CD8-positive, alpha-beta memory T cell (primary cell): ENCODE measurements around the gene SRD5A1. TPM values are rescaled to one million over a fixed set of nuclear protein-coding genes. Genes with fewer than 3 reads are reported as not detected.

Source experiments
- CTCF ChIA-PET: fragments of 350-600 bp; sonication (Branson Sonifier 250); formaldehyde crosslinking; loops from one replicate; lab custom pipeline; 2021; ENCODE audit warnings: antibody characterized with exemption; lab: Charles Lee
- POLR2A ChIA-PET: fragments of 350-600 bp; sonication (Branson Sonifier 250); formaldehyde crosslinking; loops from one replicate; lab custom pipeline; 2021; ENCODE audit warnings: antibody characterized with exemption; lab: Charles Lee
- DNase-seq, 5 donors: peaks; one replicate each; pipeline versions ENCODE4 v3.0.0 to v3.0.0-alpha.2; 2020 to 2022; ENCODE audit warnings: mixed read lengths in 1 of 5
- H3K27ac ChIP-seq: one replicate; pipeline ENCODE4 v1.7.0; 2013; ENCODE audit warnings: low read depth, mild to moderate bottlenecking, low read length, moderate library complexity
- H3K27me3 ChIP-seq: 2 replicates; pipeline ENCODE4 v1.7.0; 2013; ENCODE audit warnings: low read length, mild to moderate bottlenecking; ENCODE audit not compliant: insufficient read depth, poor library complexity, severe bottlenecking
- H3K36me3 ChIP-seq: 2 replicates; pipeline ENCODE4 v1.7.0; 2013; ENCODE audit warnings: mild to moderate bottlenecking, low read length, moderate library complexity; ENCODE audit not compliant: insufficient read depth
- H3K4me1 ChIP-seq: 2 replicates; pipeline ENCODE4 v1.7.0; 2013; ENCODE audit warnings: mild to moderate bottlenecking, low read length, moderate library complexity; ENCODE audit not compliant: insufficient read depth
- H3K4me3 ChIP-seq: 2 replicates; pipeline ENCODE4 v1.7.0; 2013; ENCODE audit warnings: mild to moderate bottlenecking, low read length
- H3K9me3 ChIP-seq: 2 replicates; pipeline ENCODE4 v1.7.0; 2013; ENCODE audit warnings: mild to moderate bottlenecking, low read length
- H3K27ac Mint-ChIP-seq, 8 donors: one replicate each; pipeline ENCODE4 v1.8.0; 2020 to 2021; ENCODE audit warnings: mixed read lengths in 8 of 8, mild to moderate bottlenecking in 6 of 8, inconsistent platforms in 3 of 8, moderate library complexity in 3 of 8
- H3K27me3 Mint-ChIP-seq, 2 donors: one replicate each; pipeline ENCODE4 v1.8.0; 2020 to 2021; ENCODE audit warnings: mixed read lengths in 2 of 2, mild to moderate bottlenecking in 1 of 2, moderate library complexity in 1 of 2
- H3K36me3 Mint-ChIP-seq, 3 donors: one replicate each; pipeline ENCODE4 v1.8.0; 2020 to 2021; ENCODE audit warnings: mixed read lengths in 3 of 3, inconsistent platforms in 1 of 3, mild to moderate bottlenecking in 1 of 3
- H3K4me1 Mint-ChIP-seq, 3 donors: one replicate each; pipeline ENCODE4 v1.8.0; 2020 to 2021; ENCODE audit warnings: mixed read lengths in 3 of 3, inconsistent platforms in 1 of 3, mild to moderate bottlenecking in 1 of 3
- H3K4me3 Mint-ChIP-seq, 7 donors: one replicate each; pipeline ENCODE4 v1.8.0; 2020 to 2021; ENCODE audit warnings: mixed read lengths in 7 of 7, mild to moderate bottlenecking in 6 of 7, moderate library complexity in 4 of 7, inconsistent platforms in 2 of 7
- H3K9me3 Mint-ChIP-seq, 5 donors: one replicate each; pipeline ENCODE4 v1.8.0; 2020 to 2022; ENCODE audit warnings: mixed read lengths in 5 of 5, mild to moderate bottlenecking in 3 of 5, moderate library complexity in 2 of 5, inconsistent platforms in 1 of 5
- polyA plus RNA-seq: library from polyadenylated mRNA; unstranded; fragments of 300-500 nt; fragmentation: Illumina TruSeq; gene quantifications from one replicate; pipeline ENCODE4 v1.2.3, GENCODE V29; 2021
- total RNA-seq, 2 experiments: library from RNA; stranded (reverse); gene quantifications; one replicate each; pipeline ENCODE4 v1.2.3, GENCODE V29; 2021

Gene SRD5A1
- total and polyA plus RNA-seq, 3 experiments from 2014 or later, result 7.2 to 17.1 (median 16.2) TPM

- H3K27ac Mint-ChIP-seq, result no peak overlapping the region
- no peaks in the 10 kb centered on the region for H3K9me3 Mint-ChIP-seq
- no peak for DNase-seq
- H3K4me1 Mint-ChIP-seq, result no peaks in the 10 kb centered on the region
- no peak overlapping the region for H3K4me3 ChIP-seq
- peaks cover 83% of the 10 kb centered on the region for H3K36me3 ChIP-seq
- no peaks in the 10 kb centered on the region for H3K9me3 ChIP-seq
- H3K27me3 ChIP-seq, result no peaks in the 10 kb centered on the region
- no peaks in the 10 kb centered on the region for H3K4me1 ChIP-seq
- no peak overlapping the region for H3K27ac ChIP-seq
- POLR2A ChIA-PET, result no interaction called here
- H3K4me3 Mint-ChIP-seq, result no peak overlapping the region
- peaks cover 12 to 93% (median 38%) of the 10 kb centered on the region in 3 donors for H3K36me3 Mint-ChIP-seq
- CTCF ChIA-PET, result no interaction called here
- no peaks in the 10 kb centered on the region for H3K27me3 Mint-ChIP-seq
Observed at GRCh38 chr5:6606884-6607558, 26.2 kb upstream of the SRD5A1 start.

- DNase-seq, result no peak
- Histone ChIP-seq H3K36me3 (peaks cover 83% of the 10 kb centered on the region), H3K27me3 (no peaks in the 10 kb centered on the region), H3K4me1 (no peaks in the 10 kb centered on the region), H3K9me3 (no peaks in the 10 kb centered on the region), H3K27ac (no peak overlapping the region), H3K4me3 (no peak overlapping the region)
- POLR2A ChIA-PET, result no interaction called here
- H3K27ac Mint-ChIP-seq, result no peak overlapping the region
- H3K9me3 Mint-ChIP-seq, result no peaks in the 10 kb centered on the region
- CTCF ChIA-PET, result no interaction called here
- H3K4me1 Mint-ChIP-seq, result no peaks in the 10 kb centered on the region
- no peak overlapping the region for H3K4me3 Mint-ChIP-seq
- no peaks in the 10 kb centered on the region for H3K27me3 Mint-ChIP-seq
- peaks cover 9 to 93% (median 35%) of the 10 kb centered on the region in 3 donors for H3K36me3 Mint-ChIP-seq
Observed at GRCh38 chr5:6607559-6607936, 25.7 kb upstream of the SRD5A1 start.

GRCh38 chr5:6608016-6608415, 25.2 kb upstream of the SRD5A1 start:
- Histone ChIP-seq H3K9me3 (no peaks in the 10 kb centered on the region), H3K4me1 (no peaks in the 10 kb centered on the region), H3K36me3 (peaks cover 83% of the 10 kb centered on the region), H3K27ac (no peak overlapping the region), H3K4me3 (no peak overlapping the region), H3K27me3 (no peaks in the 10 kb centered on the region)
- CTCF ChIA-PET, result no interaction called here
- Mint-ChIP-seq H3K27me3 (no peaks in the 10 kb centered on the region), H3K4me1 (peaks cover 0 to 4% (median 3%) of the 10 kb centered on the region in 3 donors), H3K36me3 (peaks cover 9 to 93% (median 37%) of the 10 kb centered on the region in 3 donors), H3K9me3 (no peaks in the 10 kb centered on the region), H3K4me3 (no peak overlapping the region), H3K27ac (no peak overlapping the region)
- DNase-seq, result no peak
- POLR2A ChIA-PET, result no interaction called here

GRCh38 chr5:6611334-6612256, 21.6 kb upstream of the SRD5A1 start:
- CTCF ChIA-PET, result no interaction called here
- Mint-ChIP-seq H3K27ac (no peak overlapping the region), H3K27me3 (peaks cover 0 to 2% of the 10 kb centered on the region in 2 donors), H3K4me1 (peaks cover 18 to 36% (median 32%) of the 10 kb centered on the region in 3 donors), H3K4me3 (no peak overlapping the region), H3K36me3 (peaks cover 18 to 95% (median 52%) of the 10 kb centered on the region in 3 donors), H3K9me3 (no peaks in the 10 kb centered on the region)
- DNase-seq, result no peak
- peaks cover 84% of the 10 kb centered on the region for H3K36me3 ChIP-seq
- no peaks in the 10 kb centered on the region for H3K27me3 ChIP-seq
- no peaks in the 10 kb centered on the region for H3K4me1 ChIP-seq
- H3K27ac ChIP-seq, result no peak overlapping the region
- POLR2A ChIA-PET, result no interaction called here
- no peaks in the 10 kb centered on the region for H3K9me3 ChIP-seq
- no peak overlapping the region for H3K4me3 ChIP-seq

- Mint-ChIP-seq H3K4me3 (no peak overlapping the region), H3K27ac (peak overlapping the region in 2 of 8 donors; percentile 25 to 43), H3K36me3 (peaks cover 17 to 93% (median 42%) of the 10 kb centered on the region in 3 donors), H3K27me3 (peaks cover 0 to 2% of the 10 kb centered on the region in 2 donors), H3K9me3 (no peaks in the 10 kb centered on the region), H3K4me1 (peaks cover 18 to 40% (median 33%) of the 10 kb centered on the region in 3 donors)
- Histone ChIP-seq H3K27me3 (no peaks in the 10 kb centered on the region), H3K36me3 (peaks cover 84% of the 10 kb centered on the region), H3K4me1 (no peaks in the 10 kb centered on the region), H3K27ac (no peak overlapping the region), H3K9me3 (no peaks in the 10 kb centered on the region), H3K4me3 (no peak overlapping the region)
- POLR2A ChIA-PET, result no interaction called here
- CTCF ChIA-PET, result interaction anchor here (0.8 kb wide), 1 partner anchor 86 kb away, joined by 3 read pairs; no protein-coding TSS in a partner anchor
- DNase-seq, result no peak
Observed at GRCh38 chr5:6615034-6615815, 18.0 kb upstream of the SRD5A1 start.

- no peaks in the 10 kb centered on the region for H3K4me1 ChIP-seq
- H3K27me3 ChIP-seq, result no peaks in the 10 kb centered on the region
- no peak for DNase-seq
- H3K27ac Mint-ChIP-seq, result peak overlapping the region in 1 of 8 donors; percentile 74
- no peaks in the 10 kb centered on the region for H3K9me3 Mint-ChIP-seq
- no peak overlapping the region for H3K27ac ChIP-seq
- peaks cover 0 to 2% of the 10 kb centered on the region in 2 donors for H3K27me3 Mint-ChIP-seq
- no peak overlapping the region for H3K4me3 Mint-ChIP-seq
- peaks cover 19 to 94% (median 38%) of the 10 kb centered on the region in 3 donors for H3K36me3 Mint-ChIP-seq
- no peak overlapping the region for H3K4me3 ChIP-seq
- H3K9me3 ChIP-seq, result no peaks in the 10 kb centered on the region
- ChIA-PET POLR2A (no interaction called here), CTCF (no interaction called here)
- H3K4me1 Mint-ChIP-seq, result peaks cover 22 to 43% (median 35%) of the 10 kb centered on the region in 3 donors
- H3K36me3 ChIP-seq, result peaks cover 83% of the 10 kb centered on the region
Observed at GRCh38 chr5:6616632-6617031, 16.6 kb upstream of the SRD5A1 start.

GRCh38 chr5:6623228-6623627, 10.0 kb upstream of the SRD5A1 start:
- Histone ChIP-seq H3K27ac (no peak overlapping the region), H3K9me3 (no peaks in the 10 kb centered on the region), H3K36me3 (peaks cover 62% of the 10 kb centered on the region), H3K4me1 (no peaks in the 10 kb centered on the region), H3K4me3 (no peak overlapping the region), H3K27me3 (no peaks in the 10 kb centered on the region)
- DNase-seq, result no peak
- Mint-ChIP-seq H3K4me3 (no peak overlapping the region), H3K4me1 (peaks cover 30 to 50% (median 46%) of the 10 kb centered on the region in 3 donors), H3K36me3 (peaks cover 38 to 84% (median 46%) of the 10 kb centered on the region in 3 donors), H3K27ac (peak overlapping the region in 1 of 8 donors; percentile 69), H3K27me3 (no peaks in the 10 kb centered on the region), H3K9me3 (peaks cover 4 to 16% (median 8%) of the 10 kb centered on the region in 5 donors)
- POLR2A ChIA-PET, result no interaction called here
- CTCF ChIA-PET, result no interaction called here
